ENCODE data around the gene ARHGEF39. TPM values are rescaled to one million over a fixed set of nuclear protein-coding genes. Genes with fewer than 3 reads are reported as not detected.
A peak's percentile ranks its signal among the peaks of the same experiment; 100 is the strongest.

ARHGEF39 gene
- total RNA-seq, 2 experiments from 2014 or later: 13.1 to 13.4 TPM

DNA sequence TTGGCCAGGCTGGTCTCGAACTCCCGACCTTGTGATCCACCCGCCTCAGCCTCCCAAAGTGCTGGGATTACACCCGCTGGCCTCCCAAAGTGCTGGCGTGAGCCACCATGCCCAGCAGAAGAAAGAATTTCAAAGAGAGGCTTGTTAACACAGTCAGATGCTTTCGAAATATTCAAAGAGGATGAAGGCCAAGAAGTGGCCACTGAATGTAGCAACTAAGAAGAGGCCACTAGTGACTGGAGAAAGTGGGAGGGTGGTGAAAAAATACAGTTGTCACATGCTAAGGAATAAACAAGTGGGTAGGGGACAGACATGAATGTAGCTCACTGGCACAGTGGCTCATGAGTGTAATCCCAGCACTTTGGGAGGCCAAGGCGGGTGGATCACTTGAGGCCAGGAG lies 37.7 kb upstream of the ARHGEF39 start:
- POLR2A ChIA-PET: no interaction called here
- Mint-ChIP-seq H3K4me1 (no peaks in the 10 kb centered on the region), H3K27ac (no peak overlapping the region), H3K27me3 (no peaks in the 10 kb centered on the region), H3K4me3 (no peak overlapping the region), H3K9me3 (no peaks in the 10 kb centered on the region), H3K36me3 (peaks cover 36% of the 10 kb centered on the region)
- DNase-seq (no peak), ATAC-seq (ENCODE audit: low read depth) (no peak)

DNA sequence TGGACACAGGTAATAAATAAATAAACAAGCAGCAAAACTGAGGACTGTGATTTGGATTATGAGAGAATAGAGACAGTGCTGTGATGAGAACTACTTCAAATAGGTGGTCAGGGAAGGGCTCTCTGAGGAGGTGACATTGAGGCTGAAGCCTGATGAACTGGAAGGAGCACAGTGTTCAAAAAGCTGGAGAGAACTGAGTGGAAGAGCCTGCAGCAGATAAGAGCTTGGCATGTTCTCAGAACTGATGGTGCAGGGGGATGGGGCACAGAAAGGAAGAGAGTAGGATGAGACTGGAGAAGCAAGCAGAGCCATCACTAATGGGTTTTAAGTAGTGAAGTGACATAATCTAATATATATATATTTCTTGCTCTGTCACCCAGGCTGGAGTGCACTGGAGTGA lies 35.9 kb upstream of the ARHGEF39 start:
- peaks cover 5% of the 10 kb centered on the region for H3K4me1 Mint-ChIP-seq
- DNase-seq (no peak), ATAC-seq (ENCODE audit: low read depth) (no peak)
- H3K4me3 Mint-ChIP-seq: no peak overlapping the region
- no peaks in the 10 kb centered on the region for H3K27me3 Mint-ChIP-seq
- H3K9me3 Mint-ChIP-seq: no peaks in the 10 kb centered on the region
- no peak overlapping the region for H3K27ac Mint-ChIP-seq
- peaks cover 34% of the 10 kb centered on the region for H3K36me3 Mint-ChIP-seq
- POLR2A ChIA-PET: no interaction called here

DNA sequence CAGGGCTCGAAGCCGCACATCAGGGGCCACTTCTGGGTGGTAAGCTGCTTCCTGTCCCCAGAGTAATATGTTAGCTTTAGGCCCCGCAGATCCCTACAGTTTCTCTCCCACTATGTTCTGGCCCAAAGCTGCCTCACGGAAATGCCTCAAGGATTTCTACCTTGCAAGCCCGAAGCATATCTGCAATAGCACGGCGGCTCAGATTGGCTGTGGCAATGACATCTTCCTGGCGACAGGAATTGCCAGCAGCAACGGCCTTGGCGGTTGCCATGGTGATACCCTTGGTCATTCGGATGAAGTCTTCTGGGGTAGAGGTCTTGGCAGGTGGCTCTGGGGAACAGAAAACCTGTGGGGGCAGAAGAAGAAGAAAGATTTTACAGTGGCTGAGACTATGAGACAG lies 35.0 kb upstream of the ARHGEF39 start:
- DNase-seq (no peak), ATAC-seq (ENCODE audit: low read depth) (no peak)
- Mint-ChIP-seq H3K9me3 (no peaks in the 10 kb centered on the region), H3K36me3 (peaks cover 34% of the 10 kb centered on the region), H3K27ac (no peak overlapping the region), H3K27me3 (no peaks in the 10 kb centered on the region), H3K4me1 (peaks cover 5% of the 10 kb centered on the region), H3K4me3 (no peak overlapping the region)
- POLR2A ChIA-PET: no interaction called here

DNA sequence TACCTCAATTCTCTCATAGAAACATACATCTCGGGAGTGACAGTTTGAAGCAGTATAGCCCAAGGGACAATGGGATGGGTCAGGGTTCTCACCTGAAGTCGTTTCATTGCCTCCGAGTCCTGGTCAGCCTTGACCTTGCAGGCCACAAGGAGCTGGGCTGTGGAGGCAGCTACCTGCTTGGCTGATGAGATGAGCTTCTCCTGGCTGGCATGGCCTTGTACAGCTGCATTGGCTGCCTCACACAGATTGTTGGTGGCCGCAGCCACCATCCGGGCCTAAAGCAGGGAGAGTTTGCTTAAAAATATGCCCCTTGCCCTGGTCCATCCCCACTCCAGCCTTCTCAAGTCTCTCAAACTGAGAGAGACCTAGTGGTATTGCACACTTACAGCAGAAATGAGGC lies 33.2 kb upstream of the ARHGEF39 start:
- ATAC-seq (ENCODE audit: low read depth) (no peak), DNase-seq (no peak)
- H3K36me3 Mint-ChIP-seq: peaks cover 24% of the 10 kb centered on the region
- no peak overlapping the region for H3K4me3 Mint-ChIP-seq
- H3K27ac Mint-ChIP-seq: no peak overlapping the region
- POLR2A ChIA-PET: no interaction called here
- no peaks in the 10 kb centered on the region for H3K27me3 Mint-ChIP-seq
- no peaks in the 10 kb centered on the region for H3K9me3 Mint-ChIP-seq
- peaks cover 5% of the 10 kb centered on the region for H3K4me1 Mint-ChIP-seq

DNA sequence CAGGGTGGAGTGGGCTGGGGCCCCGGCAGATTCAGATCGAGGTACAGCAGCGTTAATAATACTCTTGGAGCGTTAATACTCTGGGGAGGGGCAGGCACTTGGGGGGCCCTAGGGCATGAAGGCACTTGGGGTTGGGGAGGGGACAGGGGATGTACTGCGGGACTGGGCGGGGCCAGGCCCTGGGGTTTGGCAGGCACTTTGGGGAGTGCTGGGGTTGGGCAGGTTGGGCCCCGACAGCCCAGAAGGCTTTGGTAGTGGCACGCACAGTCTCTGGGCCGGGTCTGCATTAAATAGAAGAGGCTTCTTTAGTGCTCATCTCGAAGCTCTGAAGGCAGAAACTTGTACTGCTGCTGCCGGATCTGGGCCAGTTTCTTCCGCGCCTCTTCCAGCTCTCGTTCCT lies 32.5 kb upstream of the ARHGEF39 start:
- H3K27ac Mint-ChIP-seq: no peak overlapping the region
- ATAC-seq (ENCODE audit: low read depth): no peak
- peaks cover 18% of the 10 kb centered on the region for H3K36me3 Mint-ChIP-seq
- H3K4me1 Mint-ChIP-seq: peaks cover 5% of the 10 kb centered on the region
- no peak overlapping the region for H3K4me3 Mint-ChIP-seq
- no peak for DNase-seq
- POLR2A ChIA-PET: interaction anchor here (1.4 to 1.6 kb wide), 3 partner anchors 34 to 51 kb away, joined by 4 to 9 read pairs (median 5); partner anchors contain the start of genes CREB3 and TLN1
- no peaks in the 10 kb centered on the region for H3K9me3 Mint-ChIP-seq
- H3K27me3 Mint-ChIP-seq: no peaks in the 10 kb centered on the region

DNA sequence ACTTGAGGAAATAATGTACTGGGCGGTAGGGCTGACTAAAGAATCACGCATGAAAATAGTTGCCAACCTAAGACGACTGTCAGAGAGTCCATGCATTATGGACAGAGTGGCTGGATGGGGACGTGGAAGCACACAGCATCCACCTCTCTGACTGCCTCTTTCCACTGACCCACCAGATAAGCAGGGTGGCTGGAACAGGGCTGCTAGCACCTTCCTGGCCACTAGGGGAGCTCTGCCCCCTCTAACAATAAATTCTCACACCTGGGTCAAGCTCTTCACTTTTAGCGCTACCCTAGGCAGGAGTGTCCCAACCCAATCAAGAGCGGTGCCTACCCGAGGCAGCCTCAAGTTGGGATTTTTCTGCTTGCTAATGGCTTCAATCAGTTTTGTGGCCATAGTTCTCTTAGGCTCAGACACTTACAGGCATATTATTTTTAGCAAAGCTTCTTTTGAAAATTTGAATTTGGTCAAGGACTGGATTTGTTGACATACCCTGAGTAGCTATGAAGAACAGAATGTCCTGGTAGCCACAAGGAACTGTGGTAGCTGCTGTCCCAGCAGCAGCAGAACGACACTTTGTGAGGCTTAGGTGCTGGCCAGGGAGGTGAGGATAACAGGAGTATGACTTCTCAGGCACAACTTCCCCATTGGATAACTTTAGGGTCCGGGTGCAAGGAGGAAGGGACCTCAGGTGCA lies 31.7 kb upstream of the ARHGEF39 start:
- H3K27ac Mint-ChIP-seq: no peak overlapping the region
- POLR2A ChIA-PET: interaction anchor here (0.6 to 1.6 kb wide), 9 partner anchors 8 to 93 kb away, joined by 3 to 9 read pairs (median 5); partner anchors contain the start of genes ARHGEF39, CREB3, GBA2 and RGP1

DNA sequence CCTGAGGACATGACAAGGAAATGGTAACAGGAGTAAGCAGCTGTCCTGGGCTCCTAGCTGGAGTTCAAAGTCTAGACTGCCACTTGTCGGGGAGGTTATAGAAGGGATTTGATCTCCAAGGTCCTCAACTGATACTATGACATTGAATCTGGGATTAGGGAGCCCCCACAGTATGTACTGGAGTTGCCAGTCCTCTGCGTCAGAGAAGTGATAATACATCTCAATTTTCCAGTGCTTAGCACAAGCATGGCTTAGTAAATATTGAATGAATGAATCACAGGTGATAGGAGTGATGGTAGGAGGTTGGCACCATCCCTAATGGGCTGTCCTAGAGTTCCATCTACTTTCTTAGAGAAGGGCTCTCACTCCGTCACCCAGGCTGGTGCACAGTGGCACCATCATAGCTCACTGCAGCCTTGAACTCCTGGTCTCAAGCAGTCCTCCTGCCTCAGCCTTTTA lies 31.0 kb upstream of the ARHGEF39 start:
- POLR2A ChIA-PET: interaction anchor here (1.2 to 1.6 kb wide), 7 partner anchors 9 to 84 kb away, joined by 3 to 9 read pairs (median 5); partner anchors contain the start of genes ARHGEF39, CREB3, GBA2 and RGP1
- Mint-ChIP-seq H3K36me3 (peaks cover 18% of the 10 kb centered on the region), H3K27ac (no peak overlapping the region), H3K4me3 (no peak overlapping the region), H3K4me1 (peaks cover 9% of the 10 kb centered on the region), H3K27me3 (no peaks in the 10 kb centered on the region), H3K9me3 (no peaks in the 10 kb centered on the region)
- ATAC-seq (ENCODE audit: low read depth): no peak
- no peak for DNase-seq

More for the DNA sequence above, 31.7 kb upstream of the ARHGEF39 start:
- peaks cover 9% of the 10 kb centered on the region for H3K4me1 Mint-ChIP-seq
- peak; percentile 55 for DNase-seq
- no peaks in the 10 kb centered on the region for H3K27me3 Mint-ChIP-seq
- peak; percentile 81 for ATAC-seq (ENCODE audit: low read depth)
- H3K9me3 Mint-ChIP-seq: no peaks in the 10 kb centered on the region
- no peak overlapping the region for H3K4me3 Mint-ChIP-seq
- H3K36me3 Mint-ChIP-seq: peaks cover 18% of the 10 kb centered on the region

DNA sequence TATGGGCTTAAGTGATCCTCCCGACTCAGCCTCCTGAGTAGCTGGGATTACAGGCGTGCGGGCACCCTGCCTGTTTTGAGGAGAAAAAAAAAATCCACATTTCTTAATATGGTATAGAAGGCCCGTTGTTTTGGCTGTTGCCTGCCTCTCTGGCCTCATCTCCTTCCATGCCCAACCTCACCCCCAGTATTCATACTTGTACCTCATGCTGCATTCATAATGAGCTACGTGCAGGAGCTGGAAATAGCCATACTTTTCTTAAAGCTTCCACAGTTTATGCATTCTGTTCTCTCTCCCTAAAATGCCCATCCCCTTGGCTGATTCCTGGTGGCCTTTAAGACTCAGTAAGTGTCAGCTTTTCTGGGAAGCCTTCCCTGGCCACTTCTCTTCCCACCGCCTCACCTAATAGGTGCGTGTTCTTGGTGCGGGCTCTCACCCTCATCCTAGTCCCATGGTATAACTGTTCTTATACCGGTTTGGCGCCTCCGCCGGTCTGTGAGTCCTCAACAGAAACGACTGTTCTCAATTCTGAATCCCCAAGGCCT lies 26.8 kb upstream of the ARHGEF39 start:
- ATAC-seq (ENCODE audit: low read depth): no peak
- H3K27ac Mint-ChIP-seq: no peak overlapping the region
- POLR2A ChIA-PET: interaction anchor here (0.7 to 2.8 kb wide), 6 partner anchors 27 to 61 kb away, joined by 3 to 11 read pairs (median 6); partner anchors contain the start of genes ARHGEF39, CREB3 and TLN1

DNA sequence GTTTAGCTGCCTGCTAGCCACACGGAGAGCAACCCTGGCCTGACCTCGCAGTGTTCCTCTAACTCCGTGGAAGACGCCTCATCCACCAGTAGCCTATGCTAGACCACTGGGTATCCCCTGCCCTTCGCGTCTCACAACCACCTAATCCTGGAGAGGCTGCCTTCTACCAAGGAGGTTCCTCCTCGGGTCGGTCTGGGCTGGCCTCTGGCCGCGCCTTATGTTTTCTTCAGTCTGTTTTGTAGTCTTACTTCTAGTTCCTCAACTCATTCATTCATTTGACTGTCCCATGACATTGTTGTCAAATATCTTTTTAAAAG lies 26.3 kb upstream of the ARHGEF39 start:
- no peaks in the 10 kb centered on the region for H3K9me3 Mint-ChIP-seq
- H3K36me3 Mint-ChIP-seq: peaks cover 1% of the 10 kb centered on the region
- H3K4me1 Mint-ChIP-seq: peaks cover 12% of the 10 kb centered on the region
- H3K4me3 Mint-ChIP-seq: peak overlapping the region; percentile 91
- H3K27me3 Mint-ChIP-seq: no peaks in the 10 kb centered on the region
- POLR2A ChIA-PET: interaction anchor here (0.7 to 2.8 kb wide), 7 partner anchors 27 to 532 kb away, joined by 3 to 11 read pairs (median 6); partner anchors contain the start of genes ARHGEF39, CREB3 and TLN1
- DNase-seq: no peak
- peak overlapping the region; percentile 78 for H3K27ac Mint-ChIP-seq
- ATAC-seq (ENCODE audit: low read depth): no peak

More for the DNA sequence above, 26.8 kb upstream of the ARHGEF39 start:
- Mint-ChIP-seq H3K36me3 (peaks cover 6% of the 10 kb centered on the region), H3K9me3 (no peaks in the 10 kb centered on the region), H3K4me3 (peak overlapping the region; percentile 91), H3K4me1 (peaks cover 15% of the 10 kb centered on the region), H3K27me3 (no peaks in the 10 kb centered on the region)
- DNase-seq: no peak

DNA sequence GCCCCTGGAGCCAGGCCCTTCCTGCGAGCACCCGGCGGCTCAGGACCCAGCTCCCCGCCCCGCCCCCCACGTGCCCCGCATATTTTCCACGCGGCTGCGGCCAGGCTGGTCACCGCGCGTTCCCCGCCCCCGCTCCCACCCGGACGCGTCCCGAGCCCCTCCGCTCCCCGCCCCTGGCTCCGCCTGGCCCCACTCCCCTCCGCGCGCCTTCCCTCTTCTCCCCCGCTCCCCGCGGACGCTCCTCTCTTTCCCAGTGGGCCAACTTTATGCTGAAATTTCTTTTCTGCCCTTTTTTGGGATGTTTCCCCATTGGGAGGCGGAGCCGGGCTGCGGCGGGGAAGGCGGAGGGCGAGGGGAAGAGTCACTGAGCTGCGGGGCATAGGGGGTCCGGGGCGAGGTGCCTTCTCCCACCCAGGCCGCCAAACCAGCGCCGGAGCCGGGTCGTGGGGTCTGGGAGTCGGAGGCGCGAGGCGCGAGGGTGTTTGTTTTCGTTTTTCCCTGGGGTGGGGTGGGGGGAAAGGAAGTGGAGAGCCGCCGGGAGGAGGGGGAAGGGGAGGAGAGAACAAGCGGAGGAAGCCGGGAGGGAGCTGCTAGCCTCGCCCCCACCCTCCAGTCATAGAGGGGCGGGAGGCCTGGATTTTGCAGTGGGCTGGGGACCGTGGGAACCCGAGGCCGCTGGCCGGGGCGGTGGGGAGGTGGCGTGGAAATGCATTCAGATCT lies 25.8 kb upstream of the ARHGEF39 start:
- DNase-seq: peak; percentile 49
- POLR2A ChIA-PET: interaction anchor here (0.7 to 2.8 kb wide), 8 partner anchors 26 to 533 kb away, joined by 3 to 11 read pairs (median 6); partner anchors contain the start of genes ARHGEF39, CCDC107, CREB3 and RMRP
- Mint-ChIP-seq H3K36me3 (no peaks in the 10 kb centered on the region), H3K9me3 (no peaks in the 10 kb centered on the region), H3K4me1 (peaks cover 12% of the 10 kb centered on the region), H3K4me3 (peak overlapping the region; percentile 91), H3K27ac (peak overlapping the region; percentile 78), H3K27me3 (no peaks in the 10 kb centered on the region)
- ATAC-seq (ENCODE audit: low read depth): peak; percentile 37

DNA sequence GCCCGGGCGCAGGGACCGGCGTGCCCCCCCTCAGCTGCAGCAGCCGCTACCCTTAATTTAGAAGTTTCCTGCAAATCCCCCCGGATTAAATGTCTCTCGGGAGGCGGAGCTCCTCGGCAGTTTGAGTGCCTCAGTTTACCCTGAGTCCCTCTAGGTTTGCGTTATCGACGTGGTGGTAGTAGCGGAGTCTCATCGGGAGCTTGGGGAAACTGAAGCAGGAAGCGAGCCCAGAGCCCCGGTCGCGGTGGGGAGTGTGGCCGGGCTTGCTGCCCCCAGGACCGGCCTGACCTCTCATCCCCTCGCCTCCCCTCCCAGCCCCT lies 25.3 kb upstream of the ARHGEF39 start:
- no peaks in the 10 kb centered on the region for H3K9me3 Mint-ChIP-seq
- H3K36me3 Mint-ChIP-seq: no peaks in the 10 kb centered on the region
- no peak for ATAC-seq (ENCODE audit: low read depth)
- H3K27ac Mint-ChIP-seq: no peak overlapping the region
- peak overlapping the region; percentile 72 for H3K4me3 Mint-ChIP-seq
- DNase-seq: no peak
- H3K27me3 Mint-ChIP-seq: no peaks in the 10 kb centered on the region
- POLR2A ChIA-PET: interaction anchor here (0.7 to 2.8 kb wide), 7 partner anchors 15 to 71 kb away, joined by 3 to 11 read pairs (median 5); partner anchors contain the start of genes ARHGEF39, CCDC107 and RMRP
- peaks cover 12% of the 10 kb centered on the region for H3K4me1 Mint-ChIP-seq

DNA sequence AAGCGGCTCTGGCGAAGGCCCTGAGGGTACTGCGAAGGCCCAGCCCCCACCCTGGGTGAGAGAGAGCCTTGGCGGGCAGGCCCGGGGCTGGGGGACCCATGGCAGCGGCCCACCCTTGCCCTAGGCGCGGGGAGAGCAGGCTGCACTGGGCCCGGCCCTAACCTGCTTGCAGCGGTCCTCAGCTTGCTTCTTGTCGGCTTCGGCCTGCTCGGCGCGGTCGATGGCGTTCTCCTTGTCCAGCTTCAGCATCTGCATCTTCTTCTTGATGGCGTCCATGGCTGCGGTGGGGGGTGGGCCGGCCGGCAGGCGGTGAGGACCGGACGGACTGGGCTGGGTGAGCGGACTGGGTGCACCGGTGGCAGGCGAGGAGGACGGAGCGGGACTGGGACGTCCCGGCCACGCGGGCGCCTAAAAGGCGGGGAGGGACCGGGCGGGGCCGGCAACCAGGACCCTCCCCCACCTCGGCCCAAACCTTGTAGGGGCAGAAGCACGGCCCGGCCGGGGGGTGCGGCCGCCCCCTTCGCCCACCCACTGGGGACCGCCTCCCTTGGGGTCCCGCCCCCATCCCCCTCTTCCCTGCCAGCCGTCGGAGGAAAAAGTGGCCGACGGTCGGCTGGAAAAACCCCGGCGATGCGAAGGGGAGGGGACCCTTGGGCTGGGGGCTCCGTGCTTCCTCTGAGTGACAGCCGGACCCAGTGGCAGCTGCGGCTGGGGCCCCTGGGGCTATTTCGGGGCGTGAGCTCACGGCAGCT lies 24.7 kb upstream of the ARHGEF39 start, which contains the start of gene TPM2:
TSS of gene TPM2 (minus strand) at position 384 of the 752 bp plus-strand sequence. CDS start at position 276, 108 bp downstream.
- H3K36me3 Mint-ChIP-seq: no peaks in the 10 kb centered on the region
- DNase-seq (no peak), ATAC-seq (ENCODE audit: low read depth) (no peak)
- H3K4me3 Mint-ChIP-seq: peak within 1 kb of the TSS; percentile 91
- peaks cover 12% of the 10 kb centered on the region for H3K4me1 Mint-ChIP-seq
- H3K9me3 Mint-ChIP-seq: no peaks in the 10 kb centered on the region
- H3K27ac Mint-ChIP-seq: peak within 1 kb of the TSS; percentile 78
- POLR2A ChIA-PET: interaction anchor here (0.7 to 2.4 kb wide), 4 partner anchors 15 to 43 kb away, joined by 3 to 10 read pairs (median 6); partner anchors contain the start of genes CCDC107 and RMRP
- no peaks in the 10 kb centered on the region for H3K27me3 Mint-ChIP-seq

Measured in activated naive CD8-positive, alpha-beta T cell treated with anti-CD3 and anti-CD28 coated beads, Interleukin-2, amount 10 ng/mL, durations not matched to agents 7 days and 5 days (primary cell).